GM19025 (cell line): Measurements from ENCODE around the gene ZNF382.
A peak's percentile ranks its signal among the peaks of the same experiment; 100 is the strongest.
"Not testable (repeated sequence)": the region's sequence is repeated elsewhere in the genome, so short reads cannot be mapped to it uniquely, and the experiment has no call there.

Experiments used
- ATAC-seq: cut with Tn5 transposase; IDR thresholded peaks from one replicate; pipeline ENCODE4 v1.9.1; 2021; ENCODE audit warnings: mild to moderate bottlenecking, low read depth, moderate library complexity; ENCODE audit not compliant: unreplicated experiment

The ZNF382 gene

DNA sequence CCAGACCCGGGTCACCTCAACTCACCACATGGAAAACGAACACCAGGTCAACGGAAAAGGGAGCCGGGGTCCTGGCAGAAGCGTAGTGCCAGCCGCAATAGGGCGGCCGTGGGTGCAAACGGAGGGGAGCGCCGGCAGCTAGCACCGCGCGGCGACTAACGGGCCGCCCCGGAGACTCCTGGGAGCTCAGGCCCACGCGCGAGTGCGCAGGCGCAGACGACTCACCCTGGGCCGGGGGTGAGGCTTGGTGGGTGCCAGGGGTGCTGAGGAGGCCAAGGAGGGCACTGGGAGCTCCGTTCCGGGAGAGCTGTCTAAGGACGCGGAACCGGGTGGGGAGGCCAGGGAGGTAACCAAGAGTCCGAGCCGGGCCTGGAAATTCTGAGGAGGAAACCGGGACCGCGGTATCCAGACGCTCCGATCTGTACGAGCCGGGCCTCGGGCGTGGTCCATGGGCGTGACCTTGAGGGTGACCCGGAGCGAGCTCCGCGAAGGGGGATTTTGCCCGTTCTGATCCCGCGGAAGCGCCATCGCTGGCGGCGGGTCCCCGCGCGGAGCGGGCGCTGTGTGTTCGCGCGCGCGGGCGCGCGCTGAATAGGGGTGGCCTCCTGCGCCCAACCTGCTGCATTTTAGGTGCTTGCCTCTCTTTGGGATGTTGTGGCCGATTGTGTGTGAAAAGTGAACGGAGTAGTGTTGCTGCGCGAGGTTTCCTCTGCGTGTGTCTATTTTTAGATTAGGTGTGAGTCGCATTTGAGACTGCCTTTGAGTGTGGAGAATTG, at the start of gene ZNF382:
Gene ZNF382, plus strand, starts transcription at position 213 of the 776 bp plus-strand sequence. CDS start 4,602 bp downstream, outside the sequence.
- ATAC-seq = peak; percentile 68

GRCh38 chr19:36564391-36564790, 40.7 kb upstream of the ZNF382 start:
- ATAC-seq = no peak

GRCh38 chr19:36572593-36573019, 32.5 kb upstream of the ZNF382 start:
- ATAC-seq = no peak

- ATAC-seq = peak; percentile 85
These were observed 31.9 kb upstream of the ZNF382 start, which contains the start of gene ZNF529 for GRCh38 chr19:36573020-36573894. Gene ZNF529 (minus strand): TSS chr19:36573292. CDS start chr19:36572346, 946 bp downstream.

DNA sequence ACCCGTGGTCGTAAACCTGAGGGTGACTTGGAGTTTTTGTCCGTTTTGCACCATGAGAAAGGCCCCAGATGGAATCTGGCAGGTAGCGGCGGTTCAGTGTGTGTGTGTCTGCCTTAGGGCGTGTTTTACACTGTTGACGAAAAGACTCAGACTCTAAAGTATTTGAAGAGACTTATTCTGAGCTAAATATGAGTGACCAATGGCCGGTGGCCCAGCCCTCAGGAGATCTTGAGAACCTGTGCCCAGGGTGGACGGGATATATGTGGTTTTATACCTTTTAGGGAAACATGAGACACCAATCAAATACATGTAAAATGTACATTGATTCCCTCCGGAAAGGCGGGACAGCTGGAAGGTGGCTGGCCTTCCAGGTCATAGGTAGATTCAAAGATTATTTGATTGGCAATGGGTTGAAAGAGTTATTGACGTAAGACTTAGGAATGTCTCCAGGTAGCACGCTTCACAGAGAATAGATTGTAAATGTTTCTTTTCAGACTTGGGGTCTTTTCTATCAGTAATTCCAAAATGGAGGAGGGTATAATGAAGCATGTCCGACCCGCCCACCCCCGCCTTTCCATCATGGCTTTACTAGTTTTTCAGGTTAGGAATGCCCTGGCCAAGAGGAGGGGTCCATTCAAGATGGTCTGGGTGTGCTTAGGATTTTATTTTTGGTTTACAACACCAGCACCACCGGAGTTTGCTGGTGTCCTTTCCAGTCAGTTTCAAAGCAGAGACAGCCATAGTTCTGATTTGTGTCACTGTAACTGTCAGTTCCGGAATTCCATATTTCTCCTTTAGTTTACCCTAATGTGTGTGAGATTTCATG, 31.0 kb upstream of the ZNF382 start:
- ATAC-seq = no peak

DNA sequence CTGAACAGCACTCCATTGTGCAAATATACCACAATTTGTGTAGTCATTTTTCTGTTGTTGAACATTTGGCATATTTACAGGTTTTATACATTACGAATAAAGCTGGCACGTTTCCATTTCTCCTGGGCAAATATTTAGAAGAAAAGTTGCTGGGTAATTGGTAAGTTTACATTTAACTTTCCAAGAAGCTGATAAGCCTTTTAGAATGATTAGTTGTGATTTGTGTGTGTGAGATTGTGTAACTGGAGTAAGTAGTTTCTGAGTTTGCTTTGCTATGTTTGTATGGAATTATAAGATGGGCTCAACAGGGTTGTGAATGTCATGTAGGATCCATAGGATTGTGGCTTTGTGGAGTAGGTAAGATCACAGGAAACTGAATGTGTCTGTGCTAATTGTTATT, 30.4 kb upstream of the ZNF382 start:
- no peak for ATAC-seq

DNA sequence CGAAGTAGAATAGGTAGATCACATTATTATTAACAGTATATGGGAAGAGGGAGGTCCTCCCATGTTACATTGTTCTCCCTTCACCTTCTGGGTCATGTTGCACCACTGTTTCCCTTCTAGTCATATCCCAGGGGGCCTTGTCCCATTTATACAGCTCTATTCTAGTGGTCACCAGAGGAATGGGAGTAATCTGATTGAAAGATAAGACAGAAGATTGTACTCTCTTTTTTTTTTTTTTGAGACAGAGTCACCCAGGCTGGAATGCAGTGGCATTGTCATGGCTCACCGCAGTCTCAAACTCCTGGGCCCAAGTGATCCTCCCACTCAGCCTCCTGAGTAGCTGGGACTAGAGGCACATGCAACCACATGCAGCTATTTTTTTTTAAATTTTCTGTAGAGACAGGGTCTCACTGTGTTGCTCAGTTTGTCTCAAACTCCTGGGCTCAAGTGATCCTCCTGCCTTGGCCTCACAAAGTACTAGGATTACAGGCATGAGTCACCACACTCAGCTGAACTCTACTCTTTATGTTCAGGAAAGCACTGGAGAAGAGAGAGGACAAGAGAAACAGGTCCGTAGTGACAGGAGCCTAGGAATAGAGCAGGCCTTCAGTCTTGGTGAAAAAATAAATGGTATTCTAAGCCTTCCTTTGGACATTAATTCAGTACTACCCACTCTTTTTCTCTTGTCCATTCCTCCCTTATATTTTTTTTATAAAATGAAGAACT, 27.7 kb upstream of the ZNF382 start:
- no peak for ATAC-seq

- no peak for ATAC-seq
These were observed 25.9 kb upstream of the ZNF382 start for GRCh38 chr19:36579255-36579654.

- ATAC-seq = not testable (repeated sequence)
These were observed 2.4 kb upstream of the ZNF382 start for GRCh38 chr19:36602681-36603080.

DNA sequence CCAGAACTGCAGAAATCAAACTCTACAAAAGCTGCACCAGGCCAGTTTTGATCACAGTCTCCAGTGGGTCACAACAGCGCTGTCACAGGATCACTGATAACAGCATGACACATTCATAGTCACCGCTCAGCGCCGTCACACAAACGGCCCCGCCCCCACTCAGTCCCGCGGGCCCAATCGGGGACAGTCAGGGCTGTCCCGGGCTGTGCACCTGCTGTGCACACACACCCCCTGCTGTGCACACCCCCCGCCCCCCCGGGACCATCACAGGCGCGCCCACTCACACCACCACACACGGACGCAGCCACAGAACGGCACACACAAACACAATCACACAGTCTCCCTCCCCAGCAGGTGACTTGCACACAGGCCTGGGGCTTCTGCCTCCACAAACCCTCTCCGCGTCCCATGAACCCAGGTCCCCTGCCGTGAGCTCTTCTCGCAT, 435 bp upstream of the ZNF382 start:
- ATAC-seq = peak; percentile 76

DNA sequence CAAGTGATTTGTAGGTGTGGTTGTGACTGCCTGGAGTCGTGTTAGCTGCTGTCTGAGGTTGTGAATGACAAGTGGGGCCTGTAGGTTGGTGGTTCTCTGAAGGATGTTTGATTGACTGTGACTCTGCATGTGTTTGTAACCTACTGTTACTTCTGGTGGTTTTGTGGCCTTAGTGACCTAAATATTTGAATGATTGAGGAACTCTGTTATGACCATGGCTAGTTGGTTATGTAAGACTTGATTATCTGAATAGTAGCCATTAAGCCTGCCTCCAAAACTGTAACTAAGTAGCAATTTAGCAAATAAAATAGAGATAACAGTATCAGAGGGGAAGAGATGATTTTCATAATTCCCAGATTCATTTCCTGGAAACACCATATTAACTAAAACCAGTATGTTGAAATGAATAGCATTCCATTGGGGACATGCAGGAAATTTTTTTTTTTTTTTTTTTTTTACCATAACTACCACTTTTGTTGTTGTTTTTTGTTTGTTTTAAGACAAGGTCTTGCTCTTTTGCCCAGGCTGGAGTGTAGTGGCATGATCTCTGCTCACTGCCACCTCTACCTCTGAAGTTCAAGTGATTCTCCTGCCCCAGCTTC, 865 bp downstream of the ZNF382 start:
- no peak for ATAC-seq

DNA sequence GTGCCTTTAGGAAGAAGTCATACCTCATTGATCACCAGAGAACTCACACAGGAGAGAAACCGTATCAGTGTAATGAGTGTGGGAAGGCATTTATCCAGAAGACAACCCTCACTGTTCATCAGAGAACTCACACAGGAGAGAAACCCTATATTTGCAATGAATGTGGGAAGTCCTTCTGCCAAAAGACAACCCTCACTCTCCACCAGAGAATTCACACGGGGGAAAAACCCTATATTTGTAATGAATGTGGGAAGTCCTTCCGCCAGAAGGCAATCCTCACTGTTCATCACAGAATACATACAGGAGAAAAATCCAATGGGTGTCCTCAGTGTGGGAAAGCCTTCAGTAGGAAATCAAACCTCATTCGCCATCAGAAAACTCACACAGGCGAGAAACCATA, 21.9 kb downstream of the ZNF382 start:
- ATAC-seq = no peak

GRCh38 chr19:36635342-36635741, 30.2 kb downstream of the ZNF382 start:
- ATAC-seq = no peak

- ATAC-seq = no peak
These were observed 33.9 kb downstream of the ZNF382 start for GRCh38 chr19:36638862-36639510.

GRCh38 chr19:36646746-36647145, 41.6 kb downstream of the ZNF382 start:
- no peak for ATAC-seq

- ATAC-seq = no peak
These were observed 47.8 kb downstream of the ZNF382 start for GRCh38 chr19:36652958-36653357.

GRCh38 chr19:36665832-36666231, 60.7 kb downstream of the ZNF382 start:
- ATAC-seq = no peak

DNA sequence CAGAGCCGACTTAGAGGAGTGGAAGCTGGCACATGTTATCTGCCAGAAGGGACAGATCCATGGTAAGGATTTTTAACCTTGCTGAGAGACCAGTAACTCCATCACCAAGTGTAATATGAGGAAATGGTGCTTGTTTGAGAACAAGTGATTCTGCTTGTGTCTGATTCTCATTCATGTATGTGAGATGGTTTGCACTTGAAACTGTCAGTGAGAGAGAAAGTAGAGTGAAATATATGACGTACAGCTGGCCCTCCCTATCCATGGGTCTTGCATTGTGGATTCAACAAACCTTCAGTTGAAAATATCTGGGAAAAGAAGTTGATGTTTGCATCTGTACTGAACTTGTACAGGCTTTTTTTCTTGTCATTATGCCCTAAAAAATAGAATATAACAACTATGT, 63.5 kb downstream of the ZNF382 start:
- no peak for ATAC-seq

DNA sequence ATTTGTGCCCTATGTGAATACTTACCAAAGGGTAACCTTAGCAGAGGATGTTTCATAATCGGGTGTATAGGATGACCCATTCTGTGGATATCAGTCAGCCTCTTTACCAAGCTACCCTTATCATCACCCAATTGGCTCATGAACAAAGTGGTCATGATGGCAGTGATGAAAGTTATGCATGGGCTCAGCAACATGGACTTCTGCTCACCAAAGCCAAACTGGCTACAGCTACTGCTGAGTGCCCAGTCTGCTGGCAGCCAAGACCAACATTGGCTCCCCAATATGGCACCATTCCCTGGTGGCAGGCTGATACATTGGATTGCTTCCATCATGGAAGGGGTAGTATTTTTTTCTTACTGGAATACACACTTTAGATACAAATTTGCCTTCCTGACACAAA, 67.3 kb downstream of the ZNF382 start:
- no peak for ATAC-seq
